ENCODE data around the gene TNRC6C.
A peak's percentile ranks its signal among the peaks of the same experiment; 100 is the strongest.

TNRC6C gene

GRCh38 chr17:78116411-78116810 is 157.9 kb downstream of the TNRC6C start:
- no peak for DNase-seq

GRCh38 chr17:78117027-78117981 is 158.8 kb downstream of the TNRC6C start:
- DNase-seq = peak; percentile 65

- no peak for DNase-seq
Observed at GRCh38 chr17:78118801-78119241, 160.3 kb downstream of the TNRC6C start.

DNA sequence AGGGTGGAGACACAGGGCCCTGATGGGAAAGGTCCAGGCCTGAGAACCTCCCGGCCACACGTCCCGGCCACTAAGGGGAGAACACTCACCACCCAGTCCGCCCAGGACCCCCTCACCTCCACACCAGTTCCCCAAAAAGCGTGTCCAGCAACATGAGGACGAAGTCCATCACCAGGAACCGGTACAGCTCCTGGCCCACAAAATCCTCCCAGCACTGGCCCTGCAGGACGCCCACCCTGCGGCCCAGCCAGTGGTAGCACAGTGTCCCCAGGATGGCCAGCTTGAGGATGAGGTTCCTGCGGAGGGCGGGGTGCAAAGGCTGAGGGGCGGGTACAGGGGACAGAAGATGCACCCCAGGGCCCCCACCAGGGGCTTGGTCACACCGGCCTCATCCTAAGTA is 162.0 kb downstream of the TNRC6C start:
- DNase-seq = no peak

GRCh38 chr17:78120971-78121800 is 162.7 kb downstream of the TNRC6C start:
- DNase-seq = no peak

- DNase-seq = no peak
Observed at GRCh38 chr17:78121801-78122215, 163.3 kb downstream of the TNRC6C start.

DNA sequence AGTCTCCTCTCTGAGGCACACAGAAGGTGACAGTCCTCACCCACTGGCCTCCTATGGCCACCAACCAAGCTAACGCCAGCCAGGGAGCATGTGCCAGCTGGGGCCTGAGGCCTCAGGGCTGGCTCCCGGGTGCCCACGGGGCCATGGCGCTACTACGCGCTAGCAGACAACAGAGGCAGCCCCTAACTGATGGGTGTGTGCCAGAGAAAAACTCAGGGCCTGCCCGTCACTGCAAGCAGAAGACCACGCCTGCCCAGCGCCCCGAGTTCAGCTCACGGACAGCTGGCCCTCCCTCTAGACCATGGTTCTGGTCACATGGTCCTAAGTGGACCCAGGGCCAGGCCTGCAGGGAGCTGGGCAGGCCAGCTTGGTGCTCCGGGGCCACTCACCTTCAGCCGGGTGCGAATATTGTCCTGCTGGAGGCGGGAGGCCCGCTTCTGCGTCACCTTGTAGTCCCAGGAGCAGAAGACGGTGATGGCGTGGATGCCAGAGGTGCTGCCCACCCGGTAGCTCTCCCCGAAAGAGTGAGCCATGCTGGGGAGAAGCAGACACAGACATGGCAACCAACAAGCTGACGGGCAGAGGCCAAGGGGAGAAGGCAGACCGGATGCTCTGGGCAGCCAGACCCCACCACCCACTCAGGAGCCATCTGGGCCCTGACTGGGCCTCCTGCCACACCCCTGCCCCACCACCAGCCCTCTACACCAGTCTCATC is 163.9 kb downstream of the TNRC6C start:
- DNase-seq = no peak

- no peak for DNase-seq
Observed at GRCh38 chr17:78122931-78123249, 164.4 kb downstream of the TNRC6C start.

- DNase-seq = no peak
Observed at GRCh38 chr17:78123258-78123929, 164.9 kb downstream of the TNRC6C start.

- DNase-seq = no peak
Observed at GRCh38 chr17:78124081-78124835, 165.8 kb downstream of the TNRC6C start.

DNA sequence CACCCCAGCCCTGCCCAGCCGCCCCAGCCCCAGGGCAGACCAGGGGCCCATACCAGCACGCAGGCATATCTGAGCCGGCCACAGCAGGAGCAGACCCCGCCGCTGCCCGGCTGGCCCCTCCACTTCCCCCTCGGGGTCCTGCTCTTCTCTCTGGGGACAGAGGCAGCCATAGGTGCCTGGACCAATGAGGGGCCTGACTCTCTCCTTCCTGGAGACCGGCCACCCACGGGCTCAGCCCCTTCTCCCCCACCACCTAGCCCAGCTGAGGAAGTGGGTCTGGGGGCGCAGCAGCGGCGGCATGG is 166.3 kb downstream of the TNRC6C start:
- no peak for DNase-seq

- DNase-seq = no peak
Observed at GRCh38 chr17:78125138-78125913, 166.8 kb downstream of the TNRC6C start.

GRCh38 chr17:78125976-78126894 is 167.7 kb downstream of the TNRC6C start:
- DNase-seq = peak; percentile 71

GRCh38 chr17:78126895-78127238 is 168.4 kb downstream of the TNRC6C start:
- DNase-seq = no peak

- no peak for DNase-seq
Observed at GRCh38 chr17:78127239-78127887, 168.9 kb downstream of the TNRC6C start.

- peak; percentile 18 for DNase-seq
Observed at GRCh38 chr17:78127888-78128550, 169.5 kb downstream of the TNRC6C start.

DNA sequence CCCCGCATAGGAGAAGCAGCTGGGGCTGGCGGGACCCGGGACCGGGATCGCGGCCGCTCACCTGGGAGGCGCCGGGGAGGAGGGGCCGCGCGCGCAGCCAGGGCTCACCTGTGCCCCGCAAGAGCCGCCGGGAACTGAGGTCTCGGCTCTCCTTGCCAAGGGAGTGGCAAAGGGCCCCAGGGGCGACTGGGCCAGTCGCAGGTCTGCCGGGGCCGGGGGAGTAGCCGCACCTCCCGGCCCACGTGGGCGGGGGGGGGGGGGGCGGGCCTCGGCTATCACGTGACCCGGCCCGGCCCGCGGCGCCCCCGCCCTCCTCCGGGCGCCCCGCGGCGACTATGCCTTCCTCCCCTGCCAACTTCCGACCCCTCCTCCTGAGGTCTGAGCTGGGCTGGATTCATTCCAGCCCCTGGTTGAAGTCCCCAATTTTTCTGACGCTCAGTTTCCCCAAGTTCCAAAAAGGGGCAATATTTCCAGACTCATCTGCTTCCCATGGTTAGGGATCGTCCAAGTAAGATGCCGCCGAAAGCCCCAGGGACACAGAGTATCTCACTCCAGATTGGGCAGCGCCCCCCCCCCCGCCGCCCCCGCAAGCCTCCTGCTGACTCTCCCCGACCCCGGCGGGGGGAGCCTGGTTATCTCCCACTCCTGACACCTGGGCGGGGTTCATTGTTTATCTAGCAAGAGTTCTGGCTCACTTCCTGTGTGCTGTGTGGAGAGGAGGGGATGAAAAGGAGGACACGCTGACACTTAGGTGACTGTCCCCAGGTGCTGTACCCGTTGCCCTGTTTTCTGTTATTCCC is 170.2 kb downstream of the TNRC6C start, which contains the start of gene TMC6:
Gene TMC6, minus strand, starts transcription at position 205 of the 800 bp plus-strand sequence. CDS start 1,923 bp downstream, outside the sequence.
- peak; percentile 81 for DNase-seq
